NCI-H2171 (cell line): Measurements from ENCODE around the gene BCS1L.
A peak's percentile ranks its signal among the peaks of the same experiment; 100 is the strongest.

Experiments
- DNase-seq: peaks from one replicate; lab custom pipeline; 2025; lab: John Stamatoyannopoulos, UW

The BCS1L gene

DNA sequence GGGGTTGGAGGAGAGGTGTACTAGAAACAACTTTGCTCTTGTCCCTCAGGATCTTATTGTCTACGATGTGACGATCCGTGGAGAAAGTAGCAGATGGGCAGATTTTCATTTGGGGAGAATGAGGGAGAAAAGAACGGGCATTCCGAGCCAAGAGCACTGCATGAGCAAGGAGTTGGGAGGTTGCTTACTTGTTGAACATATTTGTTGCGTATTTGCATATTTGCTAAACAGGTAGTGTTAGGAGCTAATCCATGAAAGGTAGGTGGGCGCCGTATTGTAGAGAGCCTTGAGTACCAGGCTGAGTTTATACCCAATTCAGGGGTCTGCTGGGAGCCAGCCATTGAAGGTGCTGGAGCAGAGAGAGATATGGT lies 490 bp downstream of the BCS1L start:
- DNase-seq = no peak

DNA sequence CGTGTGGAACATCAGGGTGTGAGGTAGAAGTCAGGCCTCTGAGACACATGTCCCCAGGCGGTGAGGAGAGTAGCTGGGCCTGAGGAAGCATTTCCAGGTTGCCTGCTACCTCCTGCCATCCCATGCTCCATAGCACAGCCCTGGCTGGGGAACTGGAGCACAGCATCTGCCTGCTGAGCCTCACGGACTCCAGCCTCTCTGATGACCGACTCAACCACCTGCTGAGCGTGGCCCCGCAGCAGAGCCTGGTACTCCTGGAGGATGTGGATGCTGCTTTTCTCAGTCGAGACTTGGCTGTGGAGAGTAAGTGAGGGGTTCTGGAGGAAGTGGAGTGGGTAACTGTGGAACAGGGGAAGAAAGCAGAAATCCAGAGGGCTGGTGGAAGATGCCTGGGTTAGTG lies 2.9 kb downstream of the BCS1L start:
- no peak for DNase-seq

DNA sequence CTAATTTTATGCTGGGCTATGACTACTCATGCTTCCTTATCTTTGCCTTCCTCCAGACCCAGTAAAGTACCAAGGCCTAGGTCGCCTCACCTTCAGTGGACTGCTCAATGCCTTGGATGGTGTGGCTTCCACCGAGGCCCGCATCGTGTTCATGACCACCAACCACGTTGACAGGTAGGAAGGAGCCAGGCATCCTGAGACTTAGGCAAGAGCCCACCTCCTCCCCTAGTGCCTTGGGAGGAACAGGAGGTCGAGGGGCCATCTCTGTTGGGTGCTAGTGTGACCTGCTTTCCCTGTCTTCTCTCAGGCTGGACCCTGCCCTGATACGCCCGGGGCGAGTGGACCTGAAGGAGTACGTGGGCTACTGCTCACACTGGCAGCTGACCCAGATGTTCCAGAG lies 3.3 kb downstream of the BCS1L start:
- no peak for DNase-seq

DNA sequence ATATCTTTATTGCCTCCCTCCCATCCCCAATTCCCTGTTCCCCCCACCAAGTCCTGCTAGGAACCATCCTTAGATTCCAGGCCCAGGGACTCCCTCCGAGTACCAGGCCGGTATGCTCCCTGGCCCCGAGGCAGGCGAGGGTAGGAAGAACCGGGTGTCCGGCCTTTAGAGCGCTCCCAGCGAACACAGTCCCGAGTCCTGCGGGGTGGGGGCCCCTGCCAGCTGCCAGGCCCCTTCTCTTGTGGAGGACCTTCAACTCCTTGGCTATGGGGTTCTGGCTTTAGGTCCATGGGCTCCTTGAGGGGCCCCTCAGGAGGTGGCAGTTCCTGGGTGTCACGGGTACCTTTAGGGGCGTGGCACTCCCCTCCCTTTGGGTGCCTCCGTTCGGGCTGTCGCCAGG lies 4.4 kb downstream of the BCS1L start:
- no peak for DNase-seq

DNA sequence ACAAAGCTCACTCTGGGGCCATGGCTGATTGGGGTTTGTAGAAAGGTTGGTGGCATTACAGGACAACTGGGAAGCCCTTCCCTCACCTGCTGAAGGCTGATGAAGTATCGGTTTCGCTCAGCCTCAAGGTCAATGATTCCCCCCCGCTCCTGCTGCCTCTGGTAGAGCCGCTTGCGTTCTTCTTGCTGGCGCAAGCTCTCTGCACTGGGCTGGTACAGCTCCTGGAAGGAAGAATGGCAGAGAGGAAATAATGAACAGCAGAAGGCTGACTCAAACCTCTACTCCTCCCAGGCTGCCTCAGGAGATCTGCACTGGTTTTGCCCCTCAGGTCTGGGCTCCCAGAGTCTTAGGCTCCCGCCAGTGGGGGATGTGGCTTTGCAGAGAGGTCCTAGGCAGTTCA lies 5.2 kb downstream of the BCS1L start:
- no peak for DNase-seq

DNA sequence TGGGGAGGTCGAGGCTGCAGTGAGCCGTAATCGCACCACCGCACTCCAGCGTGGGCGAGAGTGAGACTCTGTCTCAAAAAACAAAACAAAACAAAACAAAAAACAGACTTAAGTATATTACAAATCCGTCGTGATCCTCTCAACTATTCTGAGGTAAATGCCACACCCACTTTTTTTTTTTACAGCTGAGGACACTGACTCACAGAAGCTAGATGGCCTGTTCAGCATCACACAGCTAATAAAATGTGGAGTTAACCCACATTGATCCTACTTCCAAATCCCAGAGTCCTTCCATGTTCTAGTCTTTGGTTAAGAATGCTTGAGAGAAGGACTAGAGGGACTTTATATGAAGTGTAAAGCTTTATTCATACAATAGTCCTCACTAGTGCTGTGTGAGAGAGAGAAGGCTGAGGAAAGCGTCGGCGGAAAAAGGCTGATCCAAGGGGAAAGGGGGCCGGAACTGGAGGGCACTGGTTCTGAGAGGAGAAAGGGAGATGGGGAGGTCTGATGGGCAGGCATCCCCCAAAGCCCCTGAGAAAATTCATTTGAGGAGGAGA lies 11.7 kb downstream of the BCS1L start:
- DNase-seq = no peak

DNA sequence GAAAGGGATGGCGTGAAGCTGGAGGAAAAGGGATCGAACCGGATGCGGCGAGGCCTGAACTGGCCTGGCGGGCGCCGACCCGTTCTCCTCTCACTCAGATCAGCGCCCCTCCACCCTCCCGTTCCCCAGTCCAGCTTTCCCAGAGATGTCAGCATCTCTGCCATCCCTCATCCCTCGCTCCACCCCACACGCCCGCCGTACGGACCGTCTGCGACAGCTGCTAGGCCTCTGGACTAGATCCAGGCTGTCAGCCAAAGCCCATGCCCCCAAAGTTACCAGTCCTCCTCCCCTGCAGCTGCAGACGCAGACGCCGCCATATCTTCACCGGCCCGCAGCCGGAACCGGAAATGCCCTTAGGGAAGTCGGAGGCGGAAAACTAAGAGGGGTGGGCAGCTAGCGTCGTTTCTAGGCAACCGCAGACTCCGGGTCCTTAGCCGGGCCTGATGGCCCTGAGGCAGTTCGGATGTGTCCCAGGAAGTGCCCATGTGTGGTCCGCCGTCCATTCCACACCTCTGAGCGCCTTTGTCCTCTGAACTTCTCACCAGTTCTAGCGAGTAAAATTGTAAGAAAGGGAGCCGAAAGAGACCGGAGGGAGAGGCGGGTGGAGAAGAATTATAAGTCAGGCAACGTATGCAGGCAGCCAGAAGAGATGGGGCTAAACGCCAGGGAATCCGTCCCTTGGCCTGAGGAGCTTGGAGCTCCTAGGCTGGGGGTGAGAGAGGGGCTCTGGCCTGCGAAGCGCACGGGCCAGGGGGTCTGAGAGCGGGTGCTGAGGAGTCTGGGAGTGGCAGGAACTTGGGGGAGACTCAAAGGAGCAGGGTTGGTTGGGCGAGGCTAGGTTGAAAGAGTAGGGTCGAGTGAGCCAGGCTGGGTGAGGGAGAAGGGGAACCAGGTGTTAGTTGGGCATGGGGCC lies 12.4 kb downstream of the BCS1L start, which contains the start of the genes RNF25 and STK36:
Gene RNF25, minus strand, starts transcription at position 349 of the 913 bp plus-strand sequence. Its CDS starts 32 bp downstream, at position 317.
Gene STK36, plus strand, starts transcription at position 433 of the 913 bp plus-strand sequence. CDS start 744 bp downstream, outside the sequence.
- peak; percentile 91 for DNase-seq

DNA sequence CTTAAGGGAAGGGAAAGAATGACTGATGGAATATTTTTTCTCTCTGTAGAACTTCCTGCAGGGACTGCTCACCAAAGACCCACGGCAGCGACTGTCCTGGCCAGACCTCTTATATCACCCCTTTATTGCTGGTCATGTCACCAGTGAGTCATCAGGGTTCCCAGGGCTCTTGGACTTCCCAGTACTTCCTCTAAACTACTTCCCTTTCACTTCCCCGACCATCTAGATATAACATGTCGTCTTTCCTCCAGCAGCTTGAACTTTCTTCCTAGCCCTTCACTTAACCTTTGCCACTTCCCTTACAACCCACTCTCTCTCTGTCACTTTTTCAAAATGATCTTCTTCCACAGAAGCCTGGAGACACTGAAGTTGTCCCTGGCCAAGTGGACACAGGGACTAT lies 19.6 kb downstream of the BCS1L start:
- DNase-seq = no peak

DNA sequence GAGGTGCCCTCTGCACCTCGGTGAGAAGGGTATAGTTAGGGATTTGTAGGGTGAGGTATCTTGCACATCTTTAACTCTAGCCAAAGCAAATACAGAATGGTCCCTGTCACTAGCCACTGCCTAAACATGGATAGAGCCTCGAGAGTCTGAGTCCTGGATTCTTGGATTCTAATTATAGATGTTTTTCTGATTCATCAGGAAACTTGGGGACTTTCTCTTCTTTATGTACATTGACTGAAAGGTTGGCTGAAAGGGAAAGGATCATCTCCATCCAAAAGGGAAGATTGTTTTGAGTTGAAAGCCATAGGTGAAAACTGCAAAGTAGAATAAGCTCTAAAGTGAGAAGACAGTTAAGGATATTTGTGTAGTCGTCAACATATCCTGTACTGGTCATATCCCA lies 20.6 kb downstream of the BCS1L start:
- DNase-seq = no peak

DNA sequence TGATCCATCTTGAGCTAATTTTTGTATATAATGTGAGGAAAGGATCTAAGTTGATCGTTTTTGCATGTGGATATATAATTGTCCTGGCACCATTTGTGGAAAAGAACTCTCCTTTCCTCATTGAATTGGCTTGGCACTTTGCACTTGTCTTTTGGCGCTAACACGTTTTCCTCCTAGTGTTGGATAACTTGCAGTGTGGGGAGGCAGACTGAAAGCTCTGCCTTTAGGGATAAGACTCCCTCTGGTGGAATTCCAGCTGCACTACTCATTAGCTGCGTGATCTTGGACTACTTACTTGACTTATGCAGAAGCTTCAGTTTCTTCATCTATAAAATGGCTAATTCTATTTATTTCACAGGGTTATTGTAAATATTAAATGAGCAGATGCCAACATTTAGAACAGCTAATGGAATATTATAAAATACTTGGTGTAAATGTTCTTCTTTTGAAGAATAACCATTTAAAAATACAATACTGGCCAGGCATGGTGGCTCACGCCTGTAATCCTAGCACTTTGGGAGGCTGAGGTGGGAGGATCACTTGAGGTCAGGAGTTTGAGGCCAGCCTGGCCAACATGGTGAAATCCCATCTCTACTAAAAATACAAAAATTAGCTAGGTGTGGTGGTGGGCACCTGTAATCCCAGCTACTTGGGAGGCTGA lies 28.0 kb downstream of the BCS1L start:
- DNase-seq = peak; percentile 69

DNA sequence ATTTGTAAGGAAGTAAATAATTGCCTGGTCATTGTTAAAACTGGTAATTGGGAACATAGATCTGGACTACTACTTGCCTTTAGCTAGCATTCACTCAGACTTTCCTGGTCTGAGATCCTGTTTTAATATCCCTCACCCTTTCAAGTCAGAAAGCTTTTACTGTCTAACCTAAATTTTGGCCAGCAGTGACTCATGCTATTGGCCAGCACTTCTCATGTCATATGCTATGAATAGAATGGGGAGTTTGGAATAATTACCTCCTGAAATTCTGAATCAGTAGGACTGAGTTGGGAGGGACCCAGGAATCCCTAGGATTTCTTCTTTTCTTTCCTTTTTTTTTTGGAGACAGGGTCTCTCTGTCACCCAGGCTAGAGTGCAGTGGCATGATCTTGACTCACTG lies 31.8 kb downstream of the BCS1L start:
- DNase-seq = no peak

DNA sequence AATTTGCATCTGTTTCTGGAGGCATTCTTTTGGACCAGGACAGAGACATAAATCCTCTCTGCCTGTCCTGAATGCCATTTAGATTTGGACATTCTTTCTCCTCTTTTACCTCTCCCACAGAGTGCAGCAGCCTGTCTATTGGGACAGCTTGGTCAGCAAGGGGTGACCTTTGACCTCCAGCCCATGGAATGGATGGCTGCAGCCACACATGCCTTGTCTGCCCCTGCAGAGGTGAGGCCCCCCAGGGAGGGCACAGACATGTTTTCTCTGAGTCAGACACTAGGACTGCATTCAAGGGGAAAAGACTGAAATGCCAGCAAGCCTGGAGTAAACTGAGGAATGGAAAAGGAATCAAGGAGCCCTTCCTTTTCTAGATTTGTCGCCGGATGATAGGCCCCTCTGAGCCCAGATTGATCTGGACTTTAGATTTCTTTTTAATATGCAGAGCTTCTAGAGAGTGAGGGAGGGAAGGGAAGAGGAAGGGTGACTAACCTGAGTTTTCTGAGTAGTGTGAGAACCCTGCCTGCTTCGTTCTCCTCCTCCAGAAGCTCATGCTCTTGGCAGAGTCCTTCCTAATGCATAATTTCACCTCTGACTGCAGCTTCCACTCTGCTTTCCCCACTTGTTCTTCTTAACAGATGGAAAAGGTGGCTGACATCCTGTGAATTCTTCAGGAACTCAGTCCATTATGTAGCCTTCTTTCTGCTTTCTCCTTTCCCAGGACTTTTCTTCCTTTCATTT lies 35.1 kb downstream of the BCS1L start:
- DNase-seq = no peak

DNA sequence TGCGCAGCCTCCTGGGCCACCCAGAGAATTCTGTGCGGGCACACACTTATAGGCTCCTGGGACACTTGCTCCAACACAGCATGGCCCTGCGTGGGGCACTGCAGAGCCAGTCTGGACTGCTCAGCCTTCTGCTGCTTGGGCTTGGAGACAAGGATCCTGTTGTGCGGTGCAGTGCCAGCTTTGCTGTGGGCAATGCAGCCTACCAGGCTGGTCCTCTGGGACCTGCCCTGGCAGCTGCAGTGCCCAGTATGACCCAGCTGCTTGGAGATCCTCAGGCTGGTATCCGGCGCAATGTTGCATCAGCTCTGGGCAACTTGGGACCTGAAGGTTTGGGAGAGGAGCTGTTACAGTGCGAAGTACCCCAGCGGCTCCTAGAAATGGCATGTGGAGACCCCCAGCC lies 39.4 kb downstream of the BCS1L start:
- DNase-seq = no peak

DNA sequence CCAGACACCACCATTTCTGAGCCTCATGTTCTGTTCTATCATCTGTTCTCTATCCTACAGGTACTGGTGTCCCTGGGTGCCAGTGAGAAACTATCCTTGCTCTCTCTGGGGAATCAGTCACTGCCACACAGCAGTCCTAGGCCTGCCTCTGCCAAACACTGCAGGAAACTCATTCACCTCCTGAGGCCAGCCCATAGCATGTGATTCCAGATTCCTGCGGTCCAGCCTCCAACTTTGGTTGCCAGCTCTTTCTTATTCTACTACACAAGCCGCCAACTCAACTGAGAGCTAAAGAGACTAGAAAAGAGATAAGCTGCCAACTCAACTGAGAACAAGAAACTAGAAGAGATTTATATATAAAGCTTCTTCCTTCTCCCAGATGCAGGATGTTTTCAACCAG lies 42.3 kb downstream of the BCS1L start:
- DNase-seq = no peak

DNA sequence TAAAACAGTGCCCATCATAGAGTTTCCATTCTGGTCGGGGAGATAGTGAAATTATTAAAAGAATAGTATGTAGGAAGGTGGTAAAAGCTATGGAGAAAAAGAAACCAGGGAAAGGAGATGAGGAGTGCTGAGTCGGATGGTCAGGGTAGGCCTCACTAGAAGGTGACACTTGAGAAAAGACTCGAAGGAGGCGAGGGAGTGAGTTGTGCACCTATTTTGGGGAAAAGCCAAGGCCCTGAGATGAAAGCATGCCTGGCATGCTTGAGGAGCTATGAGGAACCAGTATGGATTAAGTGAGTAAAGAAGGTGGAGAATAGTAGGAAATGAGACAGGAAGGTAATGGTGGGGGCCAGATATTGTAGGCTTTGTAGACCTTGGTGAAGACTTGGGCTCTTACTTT lies 43.9 kb downstream of the BCS1L start:
- no peak for DNase-seq

DNA sequence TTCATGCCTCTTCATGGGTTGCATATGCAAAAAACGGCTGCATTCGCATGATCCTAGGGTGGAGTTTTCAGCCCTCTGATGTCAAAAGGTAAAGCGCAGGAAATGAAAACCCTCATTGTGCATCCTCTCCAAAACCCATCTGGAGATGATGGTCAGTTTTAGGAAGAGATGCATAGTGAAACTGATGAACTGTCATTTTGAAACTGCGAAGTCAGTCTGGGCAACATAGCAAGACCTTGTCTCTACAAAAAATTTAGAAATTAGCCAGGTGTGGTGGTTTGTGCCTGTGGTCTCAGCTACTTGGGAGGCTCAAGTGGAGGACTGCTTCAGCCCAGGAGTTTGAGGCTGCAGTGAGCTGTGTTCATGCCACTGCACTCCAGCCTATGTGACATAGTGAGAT lies 48.6 kb downstream of the BCS1L start:
- no peak for DNase-seq

DNA sequence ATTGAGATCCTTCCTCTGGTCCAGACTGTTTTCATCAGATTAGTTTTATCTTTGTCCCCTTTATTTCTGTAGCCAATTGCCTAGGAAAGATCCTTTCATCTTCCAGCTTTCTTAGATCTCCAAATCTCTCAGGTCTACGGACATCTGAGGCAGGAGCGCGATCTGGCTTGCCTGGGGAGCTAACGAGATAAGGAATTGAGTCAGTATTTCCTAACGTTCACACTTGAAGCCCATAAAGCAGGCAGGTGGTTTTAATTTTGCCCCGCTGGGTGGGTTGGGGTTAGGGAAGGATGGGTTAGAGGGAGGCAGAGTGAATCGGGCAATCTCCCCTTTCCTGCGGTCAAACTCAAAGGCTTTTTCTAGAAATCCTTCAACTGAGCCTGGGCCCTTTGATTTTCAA lies 50.4 kb downstream of the BCS1L start:
- no peak for DNase-seq

DNA sequence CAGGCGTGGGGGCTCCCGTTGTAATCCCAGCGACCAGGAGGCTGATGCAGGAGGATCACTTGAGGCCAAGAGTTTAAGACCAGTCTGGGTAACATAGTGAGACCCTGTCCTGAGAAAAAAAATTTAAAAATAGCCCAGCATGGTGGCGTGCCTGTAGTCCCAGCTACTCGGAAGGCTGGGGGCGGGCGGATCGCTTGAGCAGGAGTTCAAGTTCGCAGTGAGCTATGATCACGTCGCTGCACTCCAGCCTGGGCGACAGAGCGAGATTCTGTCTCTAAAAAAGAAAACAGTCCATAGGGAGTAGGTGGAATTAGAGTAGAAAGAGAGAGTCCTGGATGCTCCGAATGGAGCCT lies 50.8 kb downstream of the BCS1L start:
- DNase-seq = no peak

DNA sequence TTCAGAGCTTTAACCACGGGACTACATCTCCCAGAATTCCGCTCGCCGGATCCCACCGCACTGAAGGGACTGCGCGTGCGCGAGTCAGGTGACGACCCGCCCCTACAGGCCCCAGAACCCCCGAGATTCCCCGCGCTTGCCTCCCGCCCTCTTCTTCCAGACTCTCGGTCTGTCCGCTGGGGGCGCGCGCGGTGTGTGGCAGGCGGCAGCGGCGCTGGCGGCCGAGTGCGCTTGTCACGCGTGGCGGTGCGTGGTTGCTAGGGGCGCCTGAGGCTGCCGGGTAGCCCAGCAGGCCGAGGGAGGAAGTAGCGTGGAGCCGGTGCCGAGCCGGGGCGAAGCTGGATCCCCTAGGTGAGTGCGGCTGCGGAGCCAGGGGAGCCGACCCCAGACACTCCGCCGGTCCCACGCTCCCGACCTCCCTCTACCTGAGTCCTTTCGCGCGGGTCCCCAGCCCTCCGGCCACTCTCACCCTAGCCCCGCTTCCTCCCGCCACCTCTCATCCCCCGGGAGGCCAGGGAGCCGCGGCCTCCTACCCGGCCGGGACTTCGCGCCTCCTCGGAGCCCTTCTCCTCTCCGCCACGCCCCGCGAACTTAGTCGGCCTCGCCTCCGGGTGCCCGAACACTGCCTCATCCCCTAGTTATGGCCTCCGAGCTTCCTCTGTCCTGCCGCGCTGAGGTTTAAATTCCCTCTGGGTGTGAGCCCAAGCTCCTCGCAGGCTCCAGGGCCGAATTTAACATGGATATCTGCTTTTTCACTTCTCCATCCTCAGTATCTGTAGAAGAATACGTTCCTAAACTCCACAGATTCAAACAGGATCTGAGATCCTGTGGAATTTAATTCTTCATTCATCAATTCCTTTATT lies 51.4 kb downstream of the BCS1L start, which contains the start of gene TTLL4:
Gene TTLL4, plus strand, starts transcription at position 149 of the 863 bp plus-strand sequence. CDS start 26,842 bp downstream, outside the sequence.
- DNase-seq = peak; percentile 96

DNA sequence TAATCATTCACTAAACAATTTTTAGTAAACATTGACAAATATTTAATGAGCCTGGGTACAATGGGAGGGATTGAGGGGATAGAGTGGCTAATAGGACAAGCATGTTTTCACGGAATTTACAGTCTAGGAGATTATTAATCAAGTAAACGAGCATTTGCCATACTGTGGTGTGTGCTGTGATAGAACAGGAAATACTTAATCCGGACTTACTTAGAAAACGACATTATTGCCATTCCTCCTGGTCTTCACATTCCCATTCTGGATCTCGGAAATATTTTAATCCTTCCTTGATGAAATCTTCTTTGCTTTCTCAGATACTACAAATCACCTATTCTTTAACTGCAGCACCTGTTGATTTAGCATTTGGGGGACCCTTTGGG lies 52.1 kb downstream of the BCS1L start:
- no peak for DNase-seq
